Mesenchymal stem cell (in vitro differentiated cells and primary cell): ENCODE measurements around the gene BRCA1.

Experiments
- DNase-seq: peaks from one replicate; pipeline ENCODE4 v3.0.0-alpha.2; 2013
- H2AFZ ChIP-seq: one replicate; pipeline ENCODE4 v1.6.1; 2013; ENCODE audit warnings: low read depth, mild to moderate bottlenecking, control low read depth, inconsistent platforms, low read length, moderate library complexity
- H2AK5ac ChIP-seq: 2 replicates; pipeline ENCODE4 v1.6.1; 2013; ENCODE audit warnings: low read length, moderate library complexity, mild to moderate bottlenecking, inconsistent platforms; ENCODE audit not compliant: severe bottlenecking
- H2BK120ac ChIP-seq: one replicate; pipeline ENCODE4 v1.6.1; 2013; ENCODE audit warnings: low read depth, mild to moderate bottlenecking, inconsistent platforms, low read length, moderate library complexity
- H2BK12ac ChIP-seq, 2 experiments: one replicate each; pipeline ENCODE4 v1.6.1; 2013; ENCODE audit warnings: inconsistent platforms in 2 of 2, low read length in 2 of 2, mild to moderate bottlenecking in 2 of 2, moderate library complexity in 2 of 2, control low read depth in 1 of 2
- H2BK15ac ChIP-seq: one replicate; pipeline ENCODE4 v1.6.1; 2013; ENCODE audit warnings: mild to moderate bottlenecking, low read depth, inconsistent platforms; ENCODE audit not compliant: poor library complexity, severe bottlenecking
- H2BK5ac ChIP-seq: 2 replicates; pipeline ENCODE4 v1.6.1; 2013; ENCODE audit warnings: low read depth, mild to moderate bottlenecking, low read length, control low read depth, inconsistent platforms; ENCODE audit not compliant: poor library complexity, severe bottlenecking
- H3K14ac ChIP-seq, 2 experiments: one replicate each; pipeline ENCODE4 v1.6.1; 2013; ENCODE audit warnings: inconsistent platforms in 2 of 2, low read length in 2 of 2, control low read depth in 1 of 2, mild to moderate bottlenecking in 1 of 2, moderate library complexity in 1 of 2
- H3K18ac ChIP-seq, 2 experiments: one replicate each; pipeline ENCODE4 v1.6.1; 2013; ENCODE audit warnings: inconsistent platforms in 2 of 2, low read length in 2 of 2, control low read depth in 1 of 2, low read depth in 1 of 2, mild to moderate bottlenecking in 1 of 2
- H3K23ac ChIP-seq, 2 experiments: one replicate each; pipeline ENCODE4 v1.6.1; 2013; ENCODE audit warnings: inconsistent platforms in 2 of 2, low read length in 2 of 2, mild to moderate bottlenecking in 2 of 2, moderate library complexity in 2 of 2, control low read depth in 1 of 2
- H3K27ac ChIP-seq: 2 replicates; pipeline ENCODE4 v1.5.1; 2013; ENCODE audit warnings: mild to moderate bottlenecking, moderate library complexity, low read length, control low read depth, inconsistent platforms; ENCODE audit not compliant: poor library complexity, severe bottlenecking
- H3K27me3 ChIP-seq, 2 experiments: 2 replicates each; pipeline versions ENCODE4 v1.6.1 to v1.7.0; 2013; ENCODE audit warnings: low read length in 2 of 2, mild to moderate bottlenecking in 2 of 2, moderate library complexity in 2 of 2, control low read depth in 1 of 2, inconsistent platforms in 1 of 2; ENCODE audit not compliant: control insufficient read depth in 1 of 2, insufficient read depth in 1 of 2
- H3K36me3 ChIP-seq, 2 experiments: 2 replicates each; pipeline versions ENCODE4 v1.6.1 to v1.7.0; 2013; ENCODE audit warnings: low read length in 2 of 2, control low read depth in 1 of 2, inconsistent platforms in 1 of 2, low read depth in 1 of 2, mild to moderate bottlenecking in 1 of 2; ENCODE audit not compliant: insufficient read depth in 2 of 2, control insufficient read depth in 1 of 2
- H3K4ac ChIP-seq, 2 experiments: one replicate each; pipeline ENCODE4 v1.6.1; 2013; ENCODE audit warnings: inconsistent platforms in 2 of 2, low read length in 2 of 2, mild to moderate bottlenecking in 2 of 2, moderate library complexity in 2 of 2, control low read depth in 1 of 2, low read depth in 1 of 2
- H3K4me1 ChIP-seq: 2 replicates; pipeline ENCODE4 v1.6.1; 2013; ENCODE audit warnings: low read depth, low read length, control low read depth; ENCODE audit not compliant: control insufficient read depth, insufficient read depth
- H3K4me2 ChIP-seq: 2 replicates; pipeline ENCODE4 v1.6.1; 2013; ENCODE audit warnings: low read length, mild to moderate bottlenecking, inconsistent platforms; ENCODE audit not compliant: poor library complexity, severe bottlenecking
- H3K4me3 ChIP-seq, 2 experiments: 2 replicates each; pipeline versions ENCODE4 v1.5.1 to v1.7.0; 2013; ENCODE audit warnings: low read length in 2 of 2, mild to moderate bottlenecking in 2 of 2, control low read depth in 1 of 2, low read depth in 1 of 2; ENCODE audit not compliant: insufficient read depth in 1 of 2
- H3K79me1 ChIP-seq: replicated peaks from 2 replicates; pipeline ENCODE4 v1.6.1; 2013; ENCODE audit warnings: mild to moderate bottlenecking, control low read depth, low read length, inconsistent platforms; ENCODE audit not compliant: poor library complexity, severe bottlenecking
- H3K9ac ChIP-seq: 2 replicates; pipeline ENCODE4 v1.7.0; 2013; ENCODE audit warnings: mild to moderate bottlenecking, low read length, moderate library complexity
- H3K9me3 ChIP-seq: 2 replicates; pipeline ENCODE4 v1.7.0; 2013; ENCODE audit warnings: mild to moderate bottlenecking, low read length; ENCODE audit not compliant: control insufficient read depth
- H4K8ac ChIP-seq: one replicate; pipeline ENCODE4 v1.6.1; 2013; ENCODE audit warnings: inconsistent platforms, mild to moderate bottlenecking, low read length, moderate library complexity
- H4K91ac ChIP-seq: one replicate; pipeline ENCODE4 v1.6.1; 2013; ENCODE audit warnings: mild to moderate bottlenecking, low read length, inconsistent platforms
- WGBS: methylation state at CpG from one replicate; pipeline ENCODE4 v1.1.7; 2013; ENCODE audit warnings: mixed read lengths; 5-methylcytosine and 5-hydroxymethylcytosine counted together

Gene BRCA1

DNA sequence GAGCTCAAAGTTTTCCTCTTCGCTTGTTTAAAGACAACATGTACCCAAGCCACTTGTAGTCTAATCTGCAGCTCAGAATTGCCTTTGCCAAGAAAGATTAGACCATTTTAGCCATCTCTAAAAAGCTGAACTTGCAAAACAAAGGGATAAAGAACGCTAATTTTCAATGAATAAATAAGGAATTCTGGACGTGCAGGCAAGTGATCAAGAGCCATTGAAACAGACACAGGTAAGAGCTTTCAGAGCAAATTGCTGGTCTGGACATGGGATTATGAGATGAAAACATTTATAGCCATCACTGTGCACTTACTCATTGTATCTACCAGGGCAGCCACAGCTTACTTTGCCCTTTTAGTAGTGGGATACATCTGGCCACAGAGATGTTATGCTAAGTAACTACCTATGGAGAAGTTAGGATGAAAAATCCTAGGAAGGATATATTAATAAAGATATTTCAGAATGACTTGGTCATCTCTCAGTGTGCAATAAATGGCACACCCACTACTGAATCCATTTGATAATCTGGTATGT is 55.7 kb downstream of the BRCA1 start:
- Histone ChIP-seq H2BK120ac (no peak overlapping the region), H3K14ac (no peak overlapping the region), H3K23ac (no peak overlapping the region), H3K4me1 (no peaks in the 10 kb centered on the region), H2AK5ac (no peak overlapping the region), H3K4me2 (no peak overlapping the region), H3K18ac (no peak overlapping the region), H3K4ac (no peak overlapping the region), H3K4me3 (no peak overlapping the region), H3K9me3 (no peaks in the 10 kb centered on the region), H4K91ac (no peak overlapping the region), H4K8ac (no peak overlapping the region), H2BK15ac (no peak overlapping the region), H3K36me3 (no peaks in the 10 kb centered on the region), H3K79me1 (no peaks in the 10 kb centered on the region), H2BK5ac (no peak overlapping the region), H3K27ac (no peak overlapping the region), H3K9ac (no peak overlapping the region), H3K27me3 (no peaks in the 10 kb centered on the region), H2BK12ac (no peak overlapping the region), H2AFZ (no peak overlapping the region)
- 97% methylated on average over 3 of the region's 3 CpGs for WGBS
- DNase-seq: no peak

GRCh38 chr17:43068570-43069367 is 56.4 kb downstream of the BRCA1 start:
- H2AFZ ChIP-seq: no peak overlapping the region
- H3K4me2 ChIP-seq: no peak overlapping the region
- no peak overlapping the region for H3K27ac ChIP-seq
- no peak overlapping the region for H3K4me3 ChIP-seq
- no peak overlapping the region for H3K9ac ChIP-seq
- no peak overlapping the region for H2BK120ac ChIP-seq
- H3K14ac ChIP-seq: no peak overlapping the region
- peak; percentile 59 for DNase-seq
- H3K18ac ChIP-seq: no peak overlapping the region
- H3K9me3 ChIP-seq: no peaks in the 10 kb centered on the region
- no peak overlapping the region for H2BK15ac ChIP-seq
- H4K91ac ChIP-seq: no peak overlapping the region
- no peak overlapping the region for H2AK5ac ChIP-seq
- no peak overlapping the region for H4K8ac ChIP-seq
- no peaks in the 10 kb centered on the region for H3K4me1 ChIP-seq
- no peaks in the 10 kb centered on the region for H3K27me3 ChIP-seq
- no peaks in the 10 kb centered on the region for H3K36me3 ChIP-seq
- no peak overlapping the region for H3K23ac ChIP-seq
- 98% methylated on average over 6 of the region's 6 CpGs for WGBS
- H2BK12ac ChIP-seq: no peak overlapping the region
- H3K4ac ChIP-seq: no peak overlapping the region
- H2BK5ac ChIP-seq: no peak overlapping the region
- no peaks in the 10 kb centered on the region for H3K79me1 ChIP-seq

GRCh38 chr17:43062984-43063638 is 62.1 kb downstream of the BRCA1 start:
- Histone ChIP-seq H4K8ac (no peak overlapping the region), H2BK12ac (no peak overlapping the region), H3K4me1 (no peaks in the 10 kb centered on the region), H3K27ac (no peak overlapping the region), H3K18ac (no peak overlapping the region), H2AFZ (no peak overlapping the region), H4K91ac (no peak overlapping the region), H2BK120ac (no peak overlapping the region), H3K36me3 (no peaks in the 10 kb centered on the region), H3K14ac (no peak overlapping the region), H3K23ac (no peak overlapping the region), H3K79me1 (no peaks in the 10 kb centered on the region), H3K4me3 (no peak overlapping the region), H3K4ac (no peak overlapping the region), H2AK5ac (no peak overlapping the region), H2BK15ac (no peak overlapping the region), H2BK5ac (no peak overlapping the region), H3K27me3 (no peaks in the 10 kb centered on the region), H3K9ac (no peak overlapping the region), H3K4me2 (no peak overlapping the region), H3K9me3 (no peaks in the 10 kb centered on the region)
- 97% methylated on average over 9 of the region's 10 CpGs for WGBS
- DNase-seq: no peak

DNA sequence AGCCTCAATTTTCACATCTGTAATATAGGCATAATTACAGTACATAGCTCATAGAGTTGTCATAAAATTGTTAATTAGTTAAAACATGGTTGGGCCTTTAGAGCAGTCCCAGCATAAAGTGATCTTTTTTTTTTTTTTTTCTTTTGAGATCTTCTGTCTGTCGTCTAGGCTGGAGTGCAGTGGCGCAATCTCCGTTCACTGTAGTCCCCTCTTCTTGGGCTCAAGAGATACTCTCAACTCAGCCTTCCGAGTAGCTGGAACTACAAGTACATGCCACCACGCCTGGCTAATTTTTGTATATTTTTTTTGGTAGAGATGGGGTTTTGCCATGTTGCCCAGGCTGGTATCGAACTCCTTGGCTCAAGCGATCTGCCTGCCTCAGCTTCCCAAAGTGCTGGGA is 69.1 kb downstream of the BRCA1 start:
- Histone ChIP-seq H3K23ac (no peak overlapping the region), H3K14ac (no peak overlapping the region), H2BK12ac (no peak overlapping the region), H3K79me1 (no peaks in the 10 kb centered on the region), H3K18ac (no peak overlapping the region), H4K8ac (no peak overlapping the region), H3K9ac (no peak overlapping the region), H3K9me3 (no peaks in the 10 kb centered on the region), H2BK120ac (no peak overlapping the region), H3K4me1 (no peaks in the 10 kb centered on the region), H4K91ac (no peak overlapping the region), H3K27ac (no peak overlapping the region), H2AK5ac (no peak overlapping the region), H2BK15ac (no peak overlapping the region), H3K36me3 (peaks cover 0 to 6% of the 10 kb centered on the region in 2 experiments), H3K4me3 (no peak overlapping the region), H3K4me2 (no peak overlapping the region), H2BK5ac (no peak overlapping the region), H3K4ac (no peak overlapping the region), H3K27me3 (no peaks in the 10 kb centered on the region), H2AFZ (no peak overlapping the region)
- no peak for DNase-seq
- WGBS: 95% methylated on average over 7 of the region's 7 CpGs
